GM10248 (cell line): ENCODE data around the gene CYP2U1.

ENCODE experiments used
- CTCF ChIA-PET: fragments of 300-600 bp; sonication (Branson Sonifier 250); formaldehyde crosslinking; extraction: SDS; loops from one replicate; lab custom pipeline; 2021; ENCODE audit warnings: antibody characterized with exemption; lab: Yijun Ruan, JAX
- POLR2A ChIA-PET: fragments of 350-650 bp; sonication (Branson Sonifier 250); formaldehyde crosslinking; extraction: SDS; loops from one replicate; lab custom pipeline; 2020; ENCODE audit warnings: antibody characterized with exemption; lab: Yijun Ruan, JAX
- DNase-seq: peaks from one replicate; pipeline ENCODE4 v3.0.0; 2012; ENCODE audit errors: extremely low spot score
- CTCF ChIP-seq: IDR thresholded peaks from 2 replicates; pipeline ENCODE4 v1.5.1; 2012; ENCODE audit warnings: mild to moderate bottlenecking, low read depth; ENCODE audit errors: extremely low read depth, missing control alignments, control extremely low read depth

CYP2U1 gene

DNA sequence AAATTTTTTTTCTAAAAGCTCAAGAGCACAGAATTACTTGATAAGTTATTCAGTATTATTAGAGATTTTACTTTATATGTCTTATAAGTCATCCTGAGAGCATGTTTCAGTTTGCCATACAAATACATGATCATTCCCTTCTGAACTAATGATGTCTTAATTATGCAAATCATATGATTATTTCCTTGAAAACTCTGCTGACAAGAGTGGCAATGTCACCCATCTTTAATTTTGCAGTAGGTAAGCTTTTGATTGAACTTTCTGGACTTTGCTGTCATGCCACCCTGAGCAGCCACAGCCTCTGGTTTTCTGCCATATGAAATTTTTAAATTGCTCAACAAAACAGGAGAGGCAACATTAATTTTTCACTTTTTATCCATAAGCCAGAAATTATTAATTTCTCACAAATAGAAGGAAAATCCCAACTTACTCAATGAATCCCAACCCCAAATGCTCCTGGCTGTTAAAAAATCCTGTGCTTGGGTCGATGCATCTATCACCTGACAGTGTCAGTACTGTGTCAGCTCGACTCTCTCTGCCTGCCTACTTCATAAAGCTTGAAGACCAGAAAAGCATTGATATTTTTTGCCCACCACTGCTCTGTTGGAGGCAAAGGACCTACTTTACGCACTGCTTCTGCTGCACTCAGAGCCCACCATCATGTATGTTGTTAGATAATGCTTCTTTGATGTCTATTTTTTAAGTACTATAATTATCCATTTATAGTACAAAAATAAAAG is 46.8 kb downstream of the CYP2U1 start:
- ChIA-PET CTCF (no interaction called here), POLR2A (no interaction called here)
- TF ChIP-seq CTCF: no peak
- DNase-seq: no peak

- CTCF ChIA-PET: no interaction called here
- no peak for DNase-seq
- POLR2A ChIA-PET: no interaction called here
Measured at GRCh38 chr4:107978716-107979451, 47.5 kb downstream of the CYP2U1 start.

DNA sequence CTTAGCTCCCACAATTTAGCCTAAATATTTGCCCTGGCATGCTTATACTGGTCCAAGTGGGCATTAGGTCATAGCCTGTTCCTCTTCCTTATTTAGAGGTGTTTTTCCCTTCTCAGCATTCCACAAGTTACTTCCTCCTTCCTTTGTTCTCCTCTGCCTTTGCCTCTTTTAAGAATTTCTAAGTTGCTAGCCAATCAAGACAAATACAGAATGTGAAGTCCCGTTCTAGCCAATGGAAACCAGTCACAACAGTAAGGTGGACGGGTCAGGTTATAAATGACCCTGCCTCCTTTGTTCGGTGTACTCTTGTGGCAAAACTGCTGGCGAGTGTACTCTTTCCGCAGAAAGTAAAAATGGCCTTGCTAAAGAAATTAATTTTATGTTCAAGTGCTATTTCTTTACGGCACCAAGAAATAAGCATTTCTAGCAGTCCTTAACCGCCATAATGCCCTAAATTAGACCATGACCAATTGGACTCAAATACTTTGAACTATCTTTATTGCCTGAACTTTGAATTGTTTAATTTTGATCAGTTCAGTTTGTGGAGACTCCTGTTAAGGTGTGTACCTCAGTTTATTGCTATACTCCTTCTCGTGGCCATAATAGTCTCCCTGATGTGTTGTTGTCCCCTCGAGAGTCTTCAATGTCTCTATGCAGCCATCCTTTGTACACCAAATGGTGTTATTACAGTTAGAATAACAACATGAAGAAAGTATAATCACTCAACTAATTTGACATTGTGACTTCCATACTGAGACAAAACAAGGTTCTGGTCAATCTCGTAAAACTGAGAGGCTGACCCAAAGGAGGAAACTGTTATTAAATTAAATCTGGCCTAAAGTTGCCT is 56.8 kb downstream of the CYP2U1 start:
- POLR2A ChIA-PET: no interaction called here
- DNase-seq: no peak
- CTCF ChIA-PET: no interaction called here
- TF ChIP-seq CTCF: no peak

More at GRCh38 chr4:107978716-107979451, 47.5 kb downstream of the CYP2U1 start:
- no peak for TF ChIP-seq CTCF

- TF ChIP-seq CTCF: no peak
- no peak for DNase-seq
- ChIA-PET CTCF (no interaction called here), POLR2A (no interaction called here)
Measured at GRCh38 chr4:107988763-107989035, 57.4 kb downstream of the CYP2U1 start.

- no peak for TF ChIP-seq CTCF
- no peak for DNase-seq
- POLR2A ChIA-PET: no interaction called here
- CTCF ChIA-PET: interaction anchor here (2.5 kb wide), 1 partner anchor 41 kb away, joined by 6 read pairs; no protein-coding TSS in a partner anchor
Measured at GRCh38 chr4:107989162-107989536, 57.8 kb downstream of the CYP2U1 start.
